IMR-90 (cell line): ENCODE results near the gene OR8B4. TPM values are rescaled to one million over a fixed set of nuclear protein-coding genes. Genes with fewer than 3 reads are reported as not detected.

ENCODE experiments used
- ATAC-seq: fragments of 200-7000 bp; cut with Tn5 transposase; 2 replicates; pipeline ENCODE4 v1.9.1; 2020; ENCODE audit warnings: low read depth, mild to moderate bottlenecking, moderate library complexity
- BruUV-seq: library from RNA; stranded (reverse); fragments of 400-500 nt; replicated peaks from 2 replicates; lab custom pipeline; 2021; lab: Mats Ljungman, UMichigan
- CTCF ChIA-PET: fragments of 300-600 bp; formaldehyde crosslinking; extraction: SDS; loops from one replicate; lab custom pipeline; 2021; ENCODE audit warnings: antibody characterized with exemption; lab: Yijun Ruan, JAX
- POLR2A ChIA-PET: fragments of 300-600 bp; sonication (Branson Sonifier 250); formaldehyde crosslinking; loops from one replicate; lab custom pipeline; 2022; ENCODE audit warnings: antibody characterized with exemption; ENCODE audit not compliant: unreplicated experiment; lab: Charles Lee
- DNase-seq: peaks from one replicate; pipeline ENCODE4 v3.0.0; 2013
- H2AFZ ChIP-seq: replicated peaks from 2 replicates; pipeline ENCODE3; 2013; ENCODE audit warnings: low read length, mild to moderate bottlenecking; ENCODE audit not compliant: poor library complexity
- H2AK5ac ChIP-seq: 2 replicates; pipeline ENCODE4 v1.6.1; 2013; ENCODE audit warnings: low read depth, low read length, inconsistent platforms
- H2AK9ac ChIP-seq: replicated peaks from 2 replicates; pipeline ENCODE3; 2013; ENCODE audit warnings: mild to moderate bottlenecking, low read depth, low read length, moderate library complexity; ENCODE audit not compliant: poor library complexity
- H2BK120ac ChIP-seq: 2 replicates; pipeline ENCODE4 v1.6.1; 2013; ENCODE audit warnings: low read depth, low read length, inconsistent platforms
- H2BK15ac ChIP-seq: 3 replicates; pipeline ENCODE4 v1.6.1; 2013; ENCODE audit warnings: low read depth, low read length, inconsistent platforms
- H2BK20ac ChIP-seq: 2 replicates; pipeline ENCODE4 v1.6.1; 2013; ENCODE audit warnings: low read depth, mild to moderate bottlenecking, inconsistent platforms, low read length, moderate library complexity
- H2BK5ac ChIP-seq: 2 replicates; pipeline ENCODE4 v1.6.1; 2013; ENCODE audit warnings: mild to moderate bottlenecking, low read depth, low read length, inconsistent platforms; ENCODE audit not compliant: poor library complexity, severe bottlenecking
- H3K14ac ChIP-seq: replicated peaks from 2 replicates; pipeline ENCODE4 v1.6.1; 2013; ENCODE audit warnings: low read depth, low read length, inconsistent platforms
- H3K18ac ChIP-seq: 2 replicates; pipeline ENCODE4 v1.6.1; 2013; ENCODE audit warnings: low read depth, low read length, control low read depth
- H3K23ac ChIP-seq: 2 replicates; pipeline ENCODE4 v1.6.1; 2013; ENCODE audit warnings: low read depth, low read length, inconsistent platforms
- H3K27ac ChIP-seq: 2 replicates; pipeline ENCODE4 v1.5.1; 2013; ENCODE audit warnings: mild to moderate bottlenecking, control low read depth, low read length; ENCODE audit not compliant: insufficient read depth
- H3K27me3 ChIP-seq: 2 replicates; pipeline ENCODE4 v1.6.1; 2013; ENCODE audit warnings: low read length; ENCODE audit not compliant: control insufficient read depth, insufficient read depth
- H3K36me3 ChIP-seq: 2 replicates; pipeline ENCODE4 v1.6.1; 2013; ENCODE audit warnings: low read length, mixed read lengths; ENCODE audit not compliant: control insufficient read depth, insufficient read depth
- H3K4ac ChIP-seq: 2 replicates; pipeline ENCODE4 v1.6.1; 2013; ENCODE audit warnings: low read depth, low read length, inconsistent platforms
- H3K4me1 ChIP-seq: 2 replicates; pipeline ENCODE4 v1.6.1; 2013; ENCODE audit warnings: low read length, mixed read lengths; ENCODE audit not compliant: control insufficient read depth, insufficient read depth
- H3K4me2 ChIP-seq: 2 replicates; pipeline ENCODE4 v1.6.1; 2013; ENCODE audit warnings: low read depth, mild to moderate bottlenecking, control low read depth, low read length, moderate library complexity
- H3K4me3 ChIP-seq: 2 replicates; pipeline ENCODE4 v1.5.1; 2013; ENCODE audit warnings: low read depth, mild to moderate bottlenecking, control low read depth, low read length, moderate library complexity; ENCODE audit not compliant: insufficient read depth
- H3K56ac ChIP-seq: 2 replicates; pipeline ENCODE4 v1.6.1; 2013; ENCODE audit warnings: low read length, inconsistent platforms; ENCODE audit not compliant: insufficient read depth; ENCODE audit errors: extremely low read depth
- H3K79me1 ChIP-seq, 2 experiments: 2 replicates each; pipeline ENCODE4 v1.6.1; 2013; ENCODE audit warnings: low read length in 2 of 2, inconsistent platforms in 1 of 2, low read depth in 1 of 2
- H3K9ac ChIP-seq: 2 replicates; pipeline ENCODE4 v1.6.1; 2013; ENCODE audit warnings: low read depth, low read length, control low read depth
- H3K9me1 ChIP-seq: 2 replicates; pipeline ENCODE4 v1.6.1; 2013; ENCODE audit warnings: low read length, inconsistent platforms; ENCODE audit not compliant: insufficient read depth
- H3K9me3 ChIP-seq: 2 replicates; pipeline ENCODE4 v1.6.1; 2013; ENCODE audit warnings: low read length; ENCODE audit not compliant: control insufficient read depth, insufficient read depth
- H4K20me1 ChIP-seq: 2 replicates; pipeline ENCODE4 v1.6.1; 2013; ENCODE audit warnings: low read length, inconsistent platforms; ENCODE audit not compliant: insufficient read depth
- H4K5ac ChIP-seq: 2 replicates; pipeline ENCODE4 v1.6.1; 2013; ENCODE audit warnings: mild to moderate bottlenecking, low read depth, low read length, control low read depth
- H4K8ac ChIP-seq, 2 experiments: 2 replicates each; pipeline ENCODE4 v1.6.1; 2013; ENCODE audit warnings: low read depth in 2 of 2, low read length in 2 of 2, control low read depth in 1 of 2, inconsistent platforms in 1 of 2
- H4K91ac ChIP-seq: 2 replicates; pipeline ENCODE4 v1.6.1; 2013; ENCODE audit warnings: low read depth, low read length, inconsistent platforms; ENCODE audit not compliant: insufficient read depth
- CTCF ChIP-seq: conservative IDR thresholded peaks from 2 replicates; pipeline ENCODE4 v1.5.1; 2012; ENCODE audit warnings: mild to moderate bottlenecking, low read depth, low read length, improper control_type of control experiment
- ELK1 ChIP-seq: fragments of 150-350 bp; IDR thresholded peaks from 2 replicates; pipeline ENCODE4 v1.6.1; 2016; ENCODE audit warnings: low read depth, mild to moderate bottlenecking, low read length, moderate library complexity, borderline replicate concordance
- FOS ChIP-seq: fragments of 150-350 bp; IDR thresholded peaks from 2 replicates; pipeline ENCODE4 v1.6.1; 2016; ENCODE audit warnings: low read depth, low read length
- MAFK ChIP-seq: IDR thresholded peaks from 2 replicates; pipeline ENCODE4 v1.6.1; 2012; ENCODE audit warnings: low read depth, low read length, improper control_type of control experiment
- MAZ ChIP-seq: IDR thresholded peaks from 2 replicates; pipeline ENCODE4 v1.6.1; 2012; ENCODE audit warnings: low read depth, mild to moderate bottlenecking, low read length, improper control_type of control experiment, moderate library complexity, borderline replicate concordance
- RAD21 ChIP-seq: IDR thresholded peaks from 2 replicates; pipeline ENCODE4 v1.6.1; 2012; ENCODE audit warnings: low read length, improper control_type of control experiment
- SMC3 ChIP-seq: fragments of 150-350 bp; IDR thresholded peaks from 2 replicates; pipeline ENCODE4 v1.6.1; 2016; ENCODE audit warnings: low read depth, mild to moderate bottlenecking, antibody characterized with exemption, low read length, moderate library complexity
- WGBS, 2 experiments: methylation state at CpG; one replicate each; pipeline versions ENCODE4 v1.1.5 to v1.1.7; 2013; ENCODE audit warnings: missing lambda C conversion rate in 2 of 2; ENCODE audit not compliant: insufficient read length in 1 of 2; ENCODE audit errors: extremely low coverage in 2 of 2; 5-methylcytosine and 5-hydroxymethylcytosine counted together
- dilution Hi-C: fragments of 300-500 bp; cut with HindIII; formaldehyde crosslinking; loops from one replicate; pipeline ENCODE4 v1.14.3; 2018; ENCODE audit warnings: low sequenced_read_pairs; ENCODE audit not compliant: unreplicated experiment
- in situ Hi-C: fragments of 300-500 bp; cut with MboI; formaldehyde crosslinking; loops from 3 replicates; pipeline ENCODE4 v1.14.3; 2019; ENCODE audit warnings: low sequenced_read_pairs, inconsistent platforms, mixed read lengths
- intact Hi-C: fragments of 100-400 bp; cut with micrococcal nuclease; formaldehyde crosslinking; loops from 2 replicates; pipeline ENCODE4 v1.10.0; 2022
- polyA plus RNA-seq, 3 experiments: library from polyadenylated mRNA; depleted of rRNA; stranded (reverse); fragments of >200 nt; gene quantifications; 2 replicates each; pipeline ENCODE4 v1.2.3, GENCODE V29; 2012; ENCODE audit warnings: low replicate concordance in 1 of 3
- total RNA-seq: library from RNA; depleted of rRNA; stranded (reverse); fragments of >200 nt; gene quantifications from 2 replicates; pipeline ENCODE4 v1.2.3, GENCODE V29; 2012

The OR8B4 gene
- total and polyA plus RNA-seq, 2 of the 4 experiments (the other 2 are of a cell fraction) = not detected

DNA sequence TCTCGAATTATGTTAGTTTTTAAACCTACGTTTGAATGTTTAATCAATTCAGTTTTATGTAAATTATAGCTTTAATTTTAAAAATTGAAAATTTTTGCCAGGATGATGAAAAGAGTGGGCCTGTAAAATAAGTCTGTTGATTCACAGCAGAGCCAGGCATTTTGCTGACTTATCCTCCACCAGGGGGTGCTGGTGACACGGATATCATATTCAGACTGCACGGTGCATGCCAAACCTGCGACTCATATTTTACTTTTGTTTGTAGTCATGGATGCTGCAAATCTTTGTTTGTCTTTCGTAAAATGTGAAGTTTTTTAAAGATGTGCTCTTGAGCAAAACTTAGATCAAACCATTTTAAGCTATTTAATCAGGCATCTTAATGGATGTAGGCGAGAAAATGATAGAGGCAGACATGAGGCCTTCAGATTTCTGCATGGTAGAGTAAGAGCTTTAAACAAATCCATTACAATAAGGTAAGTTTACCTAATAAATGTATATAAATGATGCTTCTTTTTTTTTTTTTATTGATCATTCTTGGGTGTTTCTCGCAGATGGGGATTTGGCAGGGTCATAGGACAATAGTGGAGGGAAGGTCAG is 22.2 kb downstream of the OR8B4 start:
- Histone ChIP-seq H3K4me2 (no peak overlapping the region), H2BK120ac (no peak overlapping the region), H3K4ac (no peak overlapping the region), H3K36me3 (no peaks in the 10 kb centered on the region), H2AK5ac (no peak overlapping the region), H3K14ac (no peak overlapping the region), H2AK9ac (no peak overlapping the region), H4K91ac (no peak overlapping the region), H4K20me1 (no peaks in the 10 kb centered on the region), H4K5ac (no peak overlapping the region), H3K27ac (no peak overlapping the region), H2BK15ac (no peak overlapping the region), H3K4me3 (no peak overlapping the region), H3K79me1 (no peaks in the 10 kb centered on the region), H3K9ac (no peak overlapping the region), H3K4me1 (peaks cover 3% of the 10 kb centered on the region; the same call in 1 of the 2 replicates), H3K23ac (no peak overlapping the region), H2AFZ (no peak overlapping the region), H3K56ac (no peak overlapping the region), H3K9me1 (no peaks in the 10 kb centered on the region), H3K9me3 (no peaks in the 10 kb centered on the region), H3K18ac (no peak overlapping the region), H3K27me3 (no peaks in the 10 kb centered on the region; the same call in 1 of the 2 replicates), H2BK20ac (no peak overlapping the region), H2BK5ac (no peak overlapping the region), H4K8ac (no peak overlapping the region)
- intact Hi-C loops = loop anchor here (5.0 to 10.0 kb wide), 3 partner anchors 115 to 462 kb away; partner anchors contain the start of gene ROBO3
- CTCF ChIA-PET = interaction anchor here (0.5 to 1.9 kb wide), 17 partner anchors 9 to 380 kb away, joined by 3 to 11 read pairs (median 3); partner anchors contain the start of genes OR10G9 and VWA5A
- POLR2A ChIA-PET = no interaction called here
- ATAC-seq (peak; percentile 95), DNase-seq (peak; percentile 86)
- in situ Hi-C loops = loop anchor here (25.0 kb wide), 1 partner anchor 410 kb away; the partner anchor contains the start of gene MSANTD2
- WGBS, 2 experiments = no CpG with 5 or more reads among the region's 8 CpGs
- dilution Hi-C loops = no loop called here
- TF ChIP-seq CTCF (peak; percentile 86), RAD21 (peak; percentile 63), MAFK (peak; percentile 47; the same call in 1 of the 2 replicates), MAZ (no peak), FOS (peak; percentile 53; the same call in 1 of the 2 replicates), SMC3 (peak; percentile 47), ELK1 (no peak)
- no TSS peak for BruUV-seq
